Activated CD4-positive, alpha-beta T cell treated with anti-CD3 and anti-CD28 coated beads, Interleukin-2, amount 10 ng/mL, durations not matched to agents 24 days and 14 days (primary cell): ENCODE data around the gene B3GALT6. TPM values are rescaled to one million over a fixed set of nuclear protein-coding genes. Genes with fewer than 3 reads are reported as not detected.

Experiments used
- DNase-seq: peaks from one replicate; pipeline ENCODE4 v3.0.0; 2022
- H3K27ac Mint-ChIP-seq: one replicate; pipeline ENCODE4 v1.8.0; 2022; ENCODE audit warnings: mild to moderate bottlenecking, mixed read lengths
- H3K27me3 Mint-ChIP-seq: one replicate; pipeline ENCODE4 v1.8.0; 2022; ENCODE audit warnings: mixed read lengths
- H3K36me3 Mint-ChIP-seq: one replicate; pipeline ENCODE4 v1.8.0; 2022; ENCODE audit warnings: low read depth, mild to moderate bottlenecking, mixed read lengths
- H3K4me1 Mint-ChIP-seq: one replicate; pipeline ENCODE4 v1.8.0; 2021; ENCODE audit warnings: mixed read lengths
- H3K4me3 Mint-ChIP-seq: one replicate; pipeline ENCODE4 v1.8.0; 2022; ENCODE audit warnings: mild to moderate bottlenecking, moderate library complexity, mixed read lengths
- H3K9me3 Mint-ChIP-seq: one replicate; pipeline ENCODE4 v1.8.0; 2021; ENCODE audit warnings: mixed read lengths
- intact Hi-C: fragments of 100-400 bp; cut with micrococcal nuclease; formaldehyde crosslinking; loops from one replicate; pipeline ENCODE4 v1.15.1; 2023
- total RNA-seq: library from RNA; stranded (reverse); gene quantifications from 2 replicates; pipeline ENCODE4 v1.2.3, GENCODE V29; 2022

B3GALT6 gene
- total RNA-seq, 1 donor from 2014 or later, result 42.5 TPM

- DNase-seq, result no peak
- Mint-ChIP-seq H3K4me3 (no peak overlapping the region), H3K4me1 (peaks cover 12% of the 10 kb centered on the region), H3K9me3 (peaks cover 3% of the 10 kb centered on the region), H3K27ac (no peak overlapping the region), H3K27me3 (no peaks in the 10 kb centered on the region), H3K36me3 (peaks cover 18% of the 10 kb centered on the region)
- intact Hi-C loops, result no loop called here
These were observed 4.2 kb downstream of the B3GALT6 start for GRCh38 chr1:1236176-1236763.

GRCh38 chr1:1236945-1237873 is 5.2 kb downstream of the B3GALT6 start:
- Mint-ChIP-seq H3K9me3 (peaks cover 3% of the 10 kb centered on the region), H3K27ac (no peak overlapping the region), H3K36me3 (peaks cover 17% of the 10 kb centered on the region), H3K4me1 (peaks cover 12% of the 10 kb centered on the region), H3K27me3 (no peaks in the 10 kb centered on the region), H3K4me3 (no peak overlapping the region)
- no peak for DNase-seq
- intact Hi-C loops, result no loop called here

- Mint-ChIP-seq H3K4me1 (peaks cover 12% of the 10 kb centered on the region), H3K27me3 (no peaks in the 10 kb centered on the region), H3K36me3 (peaks cover 17% of the 10 kb centered on the region), H3K27ac (no peak overlapping the region), H3K9me3 (peaks cover 3% of the 10 kb centered on the region), H3K4me3 (no peak overlapping the region)
- no peak for DNase-seq
- intact Hi-C loops, result no loop called here
These were observed 6.1 kb downstream of the B3GALT6 start for GRCh38 chr1:1237874-1238701.

- peaks cover 8% of the 10 kb centered on the region for H3K4me1 Mint-ChIP-seq
- H3K27me3 Mint-ChIP-seq, result no peaks in the 10 kb centered on the region
- intact Hi-C loops, result no loop called here
- peaks cover 13% of the 10 kb centered on the region for H3K36me3 Mint-ChIP-seq
- no peak overlapping the region for H3K27ac Mint-ChIP-seq
- DNase-seq, result no peak
- H3K9me3 Mint-ChIP-seq, result no peaks in the 10 kb centered on the region
- H3K4me3 Mint-ChIP-seq, result no peak overlapping the region
These were observed 6.7 kb downstream of the B3GALT6 start for GRCh38 chr1:1238702-1239178.

DNA sequence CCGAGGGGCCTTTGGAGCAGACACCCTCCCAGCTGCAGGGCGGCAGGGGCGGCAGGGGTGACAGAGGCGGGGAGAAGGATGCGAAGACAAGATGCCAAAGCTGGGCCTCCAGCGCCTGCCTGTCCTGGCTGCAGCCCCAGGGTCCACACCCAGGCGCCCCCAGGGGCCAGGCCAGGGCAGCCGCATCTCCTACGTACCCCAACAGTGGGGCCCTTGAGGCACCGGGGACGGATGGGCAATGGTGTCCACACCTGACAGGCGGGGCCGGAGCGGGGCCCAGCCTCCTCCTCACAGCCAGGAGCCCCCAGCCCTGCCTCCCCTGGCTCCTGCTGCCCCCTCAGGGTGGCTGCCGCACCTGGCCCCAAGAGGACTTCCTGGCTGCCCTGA is 7.2 kb downstream of the B3GALT6 start:
- DNase-seq, result no peak
- H3K27ac Mint-ChIP-seq, result no peak overlapping the region
- H3K4me1 Mint-ChIP-seq, result peaks cover 4% of the 10 kb centered on the region
- intact Hi-C loops, result no loop called here
- no peaks in the 10 kb centered on the region for H3K27me3 Mint-ChIP-seq
- H3K9me3 Mint-ChIP-seq, result no peaks in the 10 kb centered on the region
- peaks cover 8% of the 10 kb centered on the region for H3K36me3 Mint-ChIP-seq
- H3K4me3 Mint-ChIP-seq, result no peak overlapping the region

DNA sequence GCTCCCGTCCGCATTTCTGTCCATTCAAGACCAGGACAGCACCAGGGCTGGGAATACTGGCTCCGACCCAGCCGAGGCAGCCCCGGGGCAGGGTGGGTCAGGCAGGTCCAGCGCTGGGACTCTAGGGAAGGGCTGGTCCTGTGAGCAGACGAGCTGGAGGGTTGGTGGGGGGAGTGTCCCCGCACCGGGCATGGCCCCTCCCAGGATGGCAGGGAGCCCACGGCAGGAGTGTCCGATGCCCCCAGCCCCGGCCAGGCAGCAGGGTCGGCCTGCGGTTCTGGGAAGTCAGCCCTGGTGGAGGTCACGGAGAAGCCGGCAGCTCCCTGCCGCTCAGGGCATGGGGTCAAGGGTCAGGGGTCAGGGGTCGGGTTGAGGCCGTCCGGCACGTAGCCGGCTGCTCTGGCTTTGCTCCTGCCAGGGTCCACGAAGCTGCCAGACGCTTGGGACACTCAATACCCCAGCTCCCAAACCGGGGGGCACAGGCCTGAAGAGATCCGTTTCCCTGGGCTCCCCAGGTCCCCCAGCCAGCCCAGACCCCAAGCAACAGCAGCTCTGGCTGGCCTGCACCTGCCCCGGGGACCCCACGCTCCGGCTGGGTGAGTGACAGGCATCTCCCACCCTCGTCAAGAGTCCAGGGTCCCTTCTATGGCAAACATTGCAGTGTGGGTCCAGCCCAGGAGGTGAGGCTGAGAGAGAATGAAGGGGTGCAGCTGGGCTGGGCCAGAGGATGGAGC is 7.7 kb downstream of the B3GALT6 start:
- H3K4me3 Mint-ChIP-seq, result no peak overlapping the region
- H3K4me1 Mint-ChIP-seq, result no peaks in the 10 kb centered on the region
- peaks cover 3% of the 10 kb centered on the region for H3K36me3 Mint-ChIP-seq
- no peak overlapping the region for H3K27ac Mint-ChIP-seq
- DNase-seq, result no peak
- H3K27me3 Mint-ChIP-seq, result no peaks in the 10 kb centered on the region
- intact Hi-C loops, result no loop called here
- H3K9me3 Mint-ChIP-seq, result no peaks in the 10 kb centered on the region

- Mint-ChIP-seq H3K36me3 (no peaks in the 10 kb centered on the region), H3K27me3 (no peaks in the 10 kb centered on the region), H3K4me3 (no peak overlapping the region), H3K27ac (no peak overlapping the region), H3K4me1 (no peaks in the 10 kb centered on the region), H3K9me3 (no peaks in the 10 kb centered on the region)
- DNase-seq, result no peak
- intact Hi-C loops, result no loop called here
These were observed 8.3 kb downstream of the B3GALT6 start for GRCh38 chr1:1240348-1240732.

- no peaks in the 10 kb centered on the region for H3K36me3 Mint-ChIP-seq
- H3K4me3 Mint-ChIP-seq, result no peak overlapping the region
- H3K27ac Mint-ChIP-seq, result no peak overlapping the region
- DNase-seq, result no peak
- H3K27me3 Mint-ChIP-seq, result no peaks in the 10 kb centered on the region
- no peaks in the 10 kb centered on the region for H3K4me1 Mint-ChIP-seq
- no peaks in the 10 kb centered on the region for H3K9me3 Mint-ChIP-seq
- intact Hi-C loops, result no loop called here
These were observed 9.0 kb downstream of the B3GALT6 start for GRCh38 chr1:1240822-1241587.

DNA sequence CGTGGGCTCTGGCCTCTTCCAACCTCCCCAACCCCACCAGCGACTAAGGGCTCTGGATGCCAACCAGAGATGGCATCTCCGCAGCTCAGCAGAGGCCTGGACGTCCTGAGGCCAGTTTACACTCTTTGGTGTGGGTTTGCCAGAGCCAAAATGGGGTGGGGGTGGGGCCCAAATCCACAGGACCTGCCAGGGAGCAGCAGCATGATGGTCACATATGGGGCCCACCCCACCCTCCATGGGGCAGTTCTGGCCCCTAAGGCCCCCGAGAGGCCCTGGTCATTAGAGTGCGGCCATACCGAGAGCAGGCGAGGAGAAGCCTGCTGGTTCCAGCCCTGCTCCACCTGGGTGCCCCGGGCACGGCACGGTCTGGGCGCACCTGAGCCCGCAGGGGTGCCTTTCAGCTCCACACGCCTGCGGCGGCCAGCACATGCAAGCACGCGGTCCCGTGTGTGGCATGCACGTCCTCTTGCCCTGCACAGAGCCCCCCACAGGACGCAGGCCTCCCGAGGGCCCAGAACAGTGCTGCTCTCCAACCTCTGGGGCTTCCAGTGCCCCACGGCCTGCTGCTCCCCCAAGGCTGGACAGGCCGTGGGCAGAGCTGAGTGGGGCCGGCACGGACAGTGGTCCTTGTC is 9.7 kb downstream of the B3GALT6 start:
- H3K27ac Mint-ChIP-seq, result no peak overlapping the region
- no peaks in the 10 kb centered on the region for H3K9me3 Mint-ChIP-seq
- no peaks in the 10 kb centered on the region for H3K27me3 Mint-ChIP-seq
- no peak overlapping the region for H3K4me3 Mint-ChIP-seq
- no peaks in the 10 kb centered on the region for H3K36me3 Mint-ChIP-seq
- no peak for DNase-seq
- intact Hi-C loops, result no loop called here
- H3K4me1 Mint-ChIP-seq, result no peaks in the 10 kb centered on the region

- H3K4me3 Mint-ChIP-seq, result no peak overlapping the region
- H3K4me1 Mint-ChIP-seq, result no peaks in the 10 kb centered on the region
- H3K27ac Mint-ChIP-seq, result no peak overlapping the region
- no peaks in the 10 kb centered on the region for H3K27me3 Mint-ChIP-seq
- H3K9me3 Mint-ChIP-seq, result no peaks in the 10 kb centered on the region
- H3K36me3 Mint-ChIP-seq, result no peaks in the 10 kb centered on the region
- intact Hi-C loops, result no loop called here
- DNase-seq, result no peak
These were observed 10.6 kb downstream of the B3GALT6 start for GRCh38 chr1:1242461-1243265.

DNA sequence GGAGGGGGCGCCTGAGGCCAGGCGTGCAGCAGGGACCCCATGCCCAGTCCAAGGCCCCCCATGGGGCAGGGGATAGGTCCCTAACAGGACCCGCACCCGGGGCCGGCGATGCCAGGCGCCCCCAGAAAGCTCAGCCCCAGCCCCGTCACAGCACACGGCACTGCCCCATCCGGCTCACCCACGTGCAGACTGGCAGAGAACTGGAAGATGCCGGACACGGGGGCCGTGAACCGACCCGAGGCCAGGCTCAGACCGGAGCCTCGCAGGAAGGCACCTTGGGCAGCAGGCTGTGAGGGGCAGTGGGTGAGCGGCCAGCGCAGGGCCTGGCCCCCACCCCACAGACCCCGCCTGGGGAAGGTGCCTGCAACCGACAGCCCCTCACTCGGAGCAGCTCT is 11.2 kb downstream of the B3GALT6 start:
- Mint-ChIP-seq H3K27me3 (no peaks in the 10 kb centered on the region), H3K36me3 (no peaks in the 10 kb centered on the region), H3K9me3 (no peaks in the 10 kb centered on the region), H3K27ac (no peak overlapping the region), H3K4me1 (no peaks in the 10 kb centered on the region), H3K4me3 (no peak overlapping the region)
- intact Hi-C loops, result no loop called here
- DNase-seq, result no peak

DNA sequence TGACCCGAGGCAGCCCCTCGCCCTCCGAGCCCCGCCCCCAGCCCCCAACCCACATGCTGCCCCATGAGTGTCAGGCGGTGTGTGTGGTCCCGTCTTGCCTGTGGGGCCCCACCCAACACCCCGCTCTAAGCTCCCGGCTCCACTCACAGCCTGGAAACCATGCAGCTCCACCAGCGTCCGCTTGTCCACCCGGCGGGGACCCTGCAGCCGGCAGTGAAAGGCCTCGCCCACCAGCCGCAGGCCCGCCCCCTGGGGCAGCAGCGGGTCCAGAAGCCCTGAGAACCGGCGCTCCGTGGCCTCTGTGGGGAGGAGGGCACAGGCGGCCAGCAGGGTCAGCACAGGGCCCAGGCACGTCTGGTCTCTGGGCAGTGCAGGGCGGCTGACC is 11.8 kb downstream of the B3GALT6 start:
- H3K36me3 Mint-ChIP-seq, result no peaks in the 10 kb centered on the region
- intact Hi-C loops, result no loop called here
- no peak overlapping the region for H3K4me3 Mint-ChIP-seq
- H3K9me3 Mint-ChIP-seq, result no peaks in the 10 kb centered on the region
- no peaks in the 10 kb centered on the region for H3K27me3 Mint-ChIP-seq
- no peak for DNase-seq
- H3K4me1 Mint-ChIP-seq, result no peaks in the 10 kb centered on the region
- no peak overlapping the region for H3K27ac Mint-ChIP-seq
